Naive B cell (primary cell): ENCODE data around the gene SH3BGR. TPM values are rescaled to one million over a fixed set of nuclear protein-coding genes. Genes with fewer than 3 reads are reported as not detected.
"Not testable (repeated sequence)": the region's sequence is repeated elsewhere in the genome, so short reads cannot be mapped to it uniquely, and the experiment has no call there.

Experiments used
- ATAC-seq, 2 donors: fragments of 150-1000 bp; cut with Tn5 transposase; 2 replicates each; pipeline ENCODE4 v1.10.0; 2021; ENCODE audit warnings: low read depth in 2 of 2, mild to moderate bottlenecking in 2 of 2, moderate library complexity in 2 of 2
- DNase-seq: peaks from one replicate; pipeline ENCODE4 v3.0.0; 2022
- H3K27ac Mint-ChIP-seq, 6 donors: one replicate each; pipeline ENCODE4 v1.8.0; 2020 to 2022; ENCODE audit warnings: mild to moderate bottlenecking in 6 of 6, mixed read lengths in 6 of 6, moderate library complexity in 5 of 6, inconsistent platforms in 2 of 6
- H3K27me3 Mint-ChIP-seq, 3 donors: one replicate each; pipeline ENCODE4 v1.8.0; 2021 to 2022; ENCODE audit warnings: mixed read lengths in 3 of 3, mild to moderate bottlenecking in 1 of 3
- H3K36me3 Mint-ChIP-seq, 2 donors: one replicate each; pipeline ENCODE4 v1.8.0; 2020 to 2022; ENCODE audit warnings: mixed read lengths in 2 of 2, inconsistent platforms in 1 of 2, mild to moderate bottlenecking in 1 of 2
- H3K4me1 Mint-ChIP-seq, 3 donors: one replicate each; pipeline ENCODE4 v1.8.0; 2020 to 2022; ENCODE audit warnings: mixed read lengths in 3 of 3, inconsistent platforms in 1 of 3, mild to moderate bottlenecking in 1 of 3, moderate library complexity in 1 of 3
- H3K4me3 Mint-ChIP-seq, 8 donors: one replicate each; pipeline ENCODE4 v1.8.0; 2020 to 2022; ENCODE audit warnings: mild to moderate bottlenecking in 8 of 8, mixed read lengths in 8 of 8, moderate library complexity in 8 of 8, inconsistent platforms in 2 of 8
- H3K9me3 Mint-ChIP-seq, 7 donors: one replicate each; pipeline ENCODE4 v1.8.0; 2020 to 2022; ENCODE audit warnings: mixed read lengths in 7 of 7, mild to moderate bottlenecking in 5 of 7, inconsistent platforms in 2 of 7, moderate library complexity in 1 of 7
- polyA plus RNA-seq, 6 donors: library from polyadenylated mRNA; unstranded; fragments of 300-500 nt; fragmentation: Illumina TruSeq; gene quantifications; one replicate each; pipeline ENCODE4 v1.2.3, GENCODE V29; 2021; ENCODE audit warnings: low read depth in 6 of 6

The SH3BGR gene
- polyA plus RNA-seq, 6 donors from 2014 or later: 0.86 to 2.5 (median 1.6) TPM; not detected in 2

- no peak for ATAC-seq
- Mint-ChIP-seq H3K4me1 (peaks cover 0 to 3% (median 0%) of the 10 kb centered on the region in 3 donors), H3K4me3 (no peak overlapping the region), H3K27me3 (peaks cover 18 to 37% (median 36%) of the 10 kb centered on the region in 3 donors), H3K27ac (no peak overlapping the region), H3K9me3 (no peaks in the 10 kb centered on the region), H3K36me3 (no peaks in the 10 kb centered on the region)
- DNase-seq: no peak
Measured at GRCh38 chr21:39527664-39528381, 76.1 kb downstream of the SH3BGR start.

DNA sequence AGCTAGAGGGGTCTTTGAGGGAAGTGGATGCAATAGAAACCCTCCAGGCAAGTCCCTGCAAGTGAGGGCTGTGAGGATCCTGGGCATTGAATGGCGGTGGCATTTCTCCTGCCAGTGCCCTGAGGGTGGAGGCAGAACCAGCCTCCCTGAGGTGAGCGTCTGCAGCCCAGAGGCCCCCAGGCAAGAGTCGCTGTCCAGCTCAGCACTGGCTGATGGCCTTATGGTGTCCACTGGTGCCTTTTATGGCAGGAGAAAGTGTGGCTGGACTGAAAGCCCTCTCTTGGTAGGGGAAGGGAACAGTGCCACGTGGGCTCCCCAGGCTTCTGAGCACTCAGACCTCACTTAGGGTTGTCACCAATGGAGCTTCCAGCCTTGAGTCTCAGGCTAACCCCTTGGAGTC, 77.3 kb downstream of the SH3BGR start:
- no peak overlapping the region for H3K27ac Mint-ChIP-seq
- no peak for ATAC-seq
- no peak overlapping the region for H3K4me3 Mint-ChIP-seq
- DNase-seq: no peak
- peaks cover 18 to 36% (median 30%) of the 10 kb centered on the region in 3 donors for H3K27me3 Mint-ChIP-seq
- H3K4me1 Mint-ChIP-seq: peaks cover 0 to 3% (median 0%) of the 10 kb centered on the region in 3 donors
- H3K36me3 Mint-ChIP-seq: no peaks in the 10 kb centered on the region
- no peaks in the 10 kb centered on the region for H3K9me3 Mint-ChIP-seq

DNA sequence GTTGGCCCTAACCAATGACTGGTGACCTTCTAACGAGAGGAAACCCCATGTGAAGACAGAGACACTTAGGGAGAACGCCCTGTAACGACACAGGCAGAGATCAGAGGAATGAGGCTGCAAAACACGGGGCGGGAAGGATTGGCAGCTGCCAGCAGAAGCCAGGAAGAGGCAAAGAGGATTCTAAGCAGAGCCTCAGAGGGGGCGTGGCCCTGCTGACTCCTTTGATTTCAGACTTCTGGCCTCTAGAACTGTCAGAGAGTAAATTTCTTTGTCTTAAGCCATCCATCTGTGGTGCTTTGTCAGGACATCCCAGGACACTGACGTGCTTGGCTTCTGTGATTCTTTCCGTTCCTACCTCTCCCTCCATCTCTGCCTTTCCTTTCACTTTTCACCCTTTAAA, 79.3 kb downstream of the SH3BGR start:
- no peak for ATAC-seq
- DNase-seq: no peak
- peaks cover 0 to 3% (median 0%) of the 10 kb centered on the region in 3 donors for H3K4me1 Mint-ChIP-seq
- peaks cover 18 to 34% (median 22%) of the 10 kb centered on the region in 3 donors for H3K27me3 Mint-ChIP-seq
- H3K9me3 Mint-ChIP-seq: no peaks in the 10 kb centered on the region
- H3K27ac Mint-ChIP-seq: no peak overlapping the region
- H3K36me3 Mint-ChIP-seq: no peaks in the 10 kb centered on the region
- H3K4me3 Mint-ChIP-seq: no peak overlapping the region

- Mint-ChIP-seq H3K4me3 (no peak overlapping the region), H3K27ac (no peak overlapping the region), H3K4me1 (peaks cover 0 to 3% (median 0%) of the 10 kb centered on the region in 3 donors), H3K9me3 (no peaks in the 10 kb centered on the region), H3K27me3 (peaks cover 18 to 27% (median 18%) of the 10 kb centered on the region in 3 donors), H3K36me3 (no peaks in the 10 kb centered on the region)
- DNase-seq: no peak
- no peak for ATAC-seq
Measured at GRCh38 chr21:39531840-39532239, 80.1 kb downstream of the SH3BGR start.

DNA sequence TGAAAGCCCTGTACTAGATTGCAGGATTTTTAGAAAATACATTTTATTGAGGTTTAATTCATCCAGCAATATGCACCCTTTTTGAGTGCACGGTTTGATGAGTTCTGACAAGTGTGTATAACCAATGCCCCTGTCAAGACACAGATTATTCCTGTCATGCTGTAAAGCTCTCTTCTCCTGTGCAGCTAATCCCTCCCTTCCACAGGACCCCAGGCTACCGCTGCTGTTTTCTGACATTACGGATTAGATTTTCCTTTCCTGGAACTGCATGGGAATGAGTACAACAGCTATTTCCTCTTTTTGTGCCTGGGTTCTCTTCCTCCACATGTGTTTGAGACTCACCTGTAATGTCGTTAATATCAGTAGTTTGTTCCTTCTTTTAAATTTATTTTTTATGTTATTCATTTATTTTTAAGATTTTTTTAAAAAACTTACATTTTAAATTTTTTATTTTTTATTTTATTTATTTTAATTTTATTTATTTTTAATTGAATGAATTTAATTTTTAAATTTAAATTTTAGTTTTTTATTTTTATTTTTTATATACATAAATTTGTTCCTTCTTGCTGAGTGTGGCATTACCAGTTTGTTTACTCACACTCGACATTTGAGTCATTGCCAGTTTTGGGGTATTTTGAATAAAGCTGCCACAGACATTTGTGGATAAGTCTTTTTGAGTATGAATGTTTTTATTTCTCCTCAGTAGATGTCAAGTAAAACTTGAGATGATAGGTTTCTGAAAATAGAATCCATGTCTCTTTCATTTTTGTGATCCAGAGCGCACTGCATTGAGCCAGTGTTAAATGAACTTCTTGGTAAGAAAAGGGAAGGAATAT, 82.0 kb downstream of the SH3BGR start:
- no peaks in the 10 kb centered on the region for H3K4me1 Mint-ChIP-seq
- no peak overlapping the region for H3K27ac Mint-ChIP-seq
- no peaks in the 10 kb centered on the region for H3K36me3 Mint-ChIP-seq
- ATAC-seq: no peak
- DNase-seq: no peak
- H3K9me3 Mint-ChIP-seq: no peaks in the 10 kb centered on the region
- no peak overlapping the region for H3K4me3 Mint-ChIP-seq
- peaks cover 0 to 20% (median 18%) of the 10 kb centered on the region in 3 donors for H3K27me3 Mint-ChIP-seq

- Mint-ChIP-seq H3K27ac (peak overlapping the region in 2 of 6 donors; percentile 22 to 41), H3K9me3 (peaks cover 0 to 6% (median 2%) of the 10 kb centered on the region in 7 donors), H3K36me3 (no peaks in the 10 kb centered on the region), H3K27me3 (peaks cover 0 to 25% (median 22%) of the 10 kb centered on the region in 3 donors), H3K4me1 (no peaks in the 10 kb centered on the region), H3K4me3 (no peak overlapping the region)
- ATAC-seq: no peak
- DNase-seq: no peak
Measured at GRCh38 chr21:39535646-39536437, 84.1 kb downstream of the SH3BGR start.

- peaks cover 0 to 11% (median 2%) of the 10 kb centered on the region in 7 donors for H3K9me3 Mint-ChIP-seq
- H3K4me3 Mint-ChIP-seq: no peak overlapping the region
- no peaks in the 10 kb centered on the region for H3K36me3 Mint-ChIP-seq
- no peak for ATAC-seq
- H3K27ac Mint-ChIP-seq: no peak overlapping the region
- H3K27me3 Mint-ChIP-seq: peaks cover 0 to 26% (median 24%) of the 10 kb centered on the region in 3 donors
- H3K4me1 Mint-ChIP-seq: no peaks in the 10 kb centered on the region
- DNase-seq: no peak
Measured at GRCh38 chr21:39536835-39537234, 85.1 kb downstream of the SH3BGR start.

DNA sequence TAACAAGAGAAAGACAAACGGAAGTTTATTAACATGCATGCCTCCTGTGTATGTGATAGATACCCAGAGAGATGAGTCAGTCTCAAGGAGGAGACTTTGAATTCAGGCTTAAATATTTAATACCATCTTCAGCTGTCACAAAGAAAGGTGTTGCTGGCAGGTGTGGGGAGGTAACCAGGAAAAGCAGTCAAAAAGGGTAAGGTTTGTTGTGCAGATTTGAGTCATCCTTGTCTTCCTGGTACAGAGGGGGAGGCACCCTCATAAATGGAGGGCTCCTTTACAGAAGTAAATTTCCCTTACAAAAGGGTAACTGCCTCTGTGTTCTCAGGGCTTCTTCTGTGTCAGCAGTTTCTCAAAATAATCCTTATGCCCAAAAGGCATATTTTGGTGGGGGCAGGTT, 85.8 kb downstream of the SH3BGR start:
- no peak for DNase-seq
- no peak overlapping the region for H3K4me3 Mint-ChIP-seq
- H3K27me3 Mint-ChIP-seq: peaks cover 7 to 29% (median 26%) of the 10 kb centered on the region in 3 donors
- H3K4me1 Mint-ChIP-seq: no peaks in the 10 kb centered on the region
- no peak overlapping the region for H3K27ac Mint-ChIP-seq
- ATAC-seq: no peak
- H3K9me3 Mint-ChIP-seq: peaks cover 0 to 11% (median 3%) of the 10 kb centered on the region in 7 donors
- H3K36me3 Mint-ChIP-seq: no peaks in the 10 kb centered on the region

DNA sequence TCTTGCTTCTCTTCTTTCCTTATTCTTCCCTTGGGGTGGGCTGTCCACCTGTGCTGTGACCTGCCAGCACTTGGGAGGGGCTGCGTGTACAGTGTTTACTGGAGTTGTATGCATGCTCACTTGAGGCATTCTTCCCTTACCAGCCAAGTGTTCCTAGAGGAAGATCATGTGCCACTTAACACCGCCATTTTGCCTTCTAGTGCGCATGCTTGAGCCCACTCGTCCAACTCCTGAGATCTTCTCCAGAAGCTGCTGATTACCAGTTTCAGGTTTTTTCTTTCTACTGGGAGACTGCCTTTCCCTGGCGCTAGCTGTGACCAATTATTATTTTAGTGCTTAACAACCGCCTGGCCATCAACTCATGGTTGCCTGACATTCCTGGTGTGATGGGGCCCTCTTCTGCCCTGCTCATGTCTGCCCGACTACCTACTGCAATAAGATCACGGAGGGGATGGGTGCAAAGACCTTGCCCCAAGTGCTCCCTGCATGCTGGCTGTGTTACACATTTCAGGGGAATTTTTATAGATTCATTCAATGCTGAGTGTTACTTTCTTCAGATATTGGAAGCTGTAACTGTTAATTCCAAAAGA, 86.8 kb downstream of the SH3BGR start:
- Mint-ChIP-seq H3K27ac (peak overlapping the region in 1 of 6 donors; percentile 17), H3K4me1 (no peaks in the 10 kb centered on the region), H3K9me3 (peaks cover 0 to 11% (median 3%) of the 10 kb centered on the region in 7 donors), H3K36me3 (no peaks in the 10 kb centered on the region), H3K4me3 (no peak overlapping the region), H3K27me3 (peaks cover 8 to 29% (median 25%) of the 10 kb centered on the region in 3 donors)
- no peak for ATAC-seq
- DNase-seq: no peak

- not testable (repeated sequence) for H3K4me1 Mint-ChIP-seq, DNase-seq, H3K36me3 Mint-ChIP-seq, ATAC-seq, H3K27ac Mint-ChIP-seq, H3K4me3 Mint-ChIP-seq
- Mint-ChIP-seq H3K9me3 (peaks cover 0 to 15% (median 4%) of the 10 kb centered on the region in 7 donors), H3K27me3 (peaks cover 8 to 29% (median 21%) of the 10 kb centered on the region in 3 donors)
Measured at GRCh38 chr21:39540367-39540766, 88.6 kb downstream of the SH3BGR start.

DNA sequence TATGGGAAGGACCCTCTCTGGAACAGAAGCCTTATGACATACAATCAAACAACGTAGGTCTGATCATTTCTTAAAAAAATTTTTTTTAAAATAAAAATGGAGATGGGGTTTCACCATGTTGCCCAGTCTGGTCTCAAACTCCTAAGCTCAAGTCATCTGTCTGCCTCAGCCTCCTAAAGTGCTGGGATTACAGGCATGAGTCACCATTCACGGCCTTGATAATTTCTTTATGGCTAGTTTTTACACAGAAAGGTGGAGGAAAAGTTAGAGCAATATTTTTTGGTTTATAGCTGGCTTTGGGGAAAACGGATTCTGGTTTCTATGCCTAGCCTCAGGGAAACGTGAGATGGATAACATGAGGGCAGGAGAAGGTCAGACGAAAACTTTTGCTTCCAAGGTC, 91.0 kb downstream of the SH3BGR start:
- Mint-ChIP-seq H3K9me3 (peaks cover under 1 to 24% (median 6%) of the 10 kb centered on the region in 7 donors), H3K27me3 (peaks cover 9 to 32% (median 15%) of the 10 kb centered on the region in 3 donors), H3K36me3 (no peaks in the 10 kb centered on the region), H3K27ac (no peak overlapping the region), H3K4me1 (no peaks in the 10 kb centered on the region), H3K4me3 (no peak overlapping the region)
- no peak for DNase-seq
- no peak for ATAC-seq

- peaks cover 2 to 29% (median 13%) of the 10 kb centered on the region in 7 donors for H3K9me3 Mint-ChIP-seq
- no peak overlapping the region for H3K27ac Mint-ChIP-seq
- no peaks in the 10 kb centered on the region for H3K4me1 Mint-ChIP-seq
- ATAC-seq (no peak), DNase-seq (no peak)
- peaks cover 12 to 19% (median 15%) of the 10 kb centered on the region in 3 donors for H3K27me3 Mint-ChIP-seq
- H3K4me3 Mint-ChIP-seq: no peak overlapping the region
- no peaks in the 10 kb centered on the region for H3K36me3 Mint-ChIP-seq
Measured at GRCh38 chr21:39546522-39546921, 94.8 kb downstream of the SH3BGR start.

- H3K9me3 Mint-ChIP-seq: peaks cover 0 to 23% (median 15%) of the 10 kb centered on the region in 7 donors
- no peaks in the 10 kb centered on the region for H3K4me1 Mint-ChIP-seq
- H3K4me3 Mint-ChIP-seq: no peak overlapping the region
- ATAC-seq (no peak), DNase-seq (no peak)
- H3K36me3 Mint-ChIP-seq: no peaks in the 10 kb centered on the region
- H3K27ac Mint-ChIP-seq: no peak overlapping the region
- peaks cover 4 to 13% (median 10%) of the 10 kb centered on the region in 3 donors for H3K27me3 Mint-ChIP-seq
Measured at GRCh38 chr21:39552856-39553255, 101.1 kb downstream of the SH3BGR start.
